ENCODE results near the gene ALDOA.
"Not testable (repeated sequence)": the region's sequence is repeated elsewhere in the genome, so short reads cannot be mapped to it uniquely, and the experiment has no call there.

Gene ALDOA

GRCh38 chr16:30065102-30065942 is at the start of gene ALDOA:
ALDOA (plus strand) TSS chr16:30065760; CDS start chr16:30066898, 1,138 bp downstream.
- peak; percentile 89 to 91 (median 91) for DNase-seq (ENCODE audit: low read depth in 3 of 3, low spot score in 1 of 3)

GRCh38 chr16:30016555-30017276 is 48.8 kb upstream of the ALDOA start:
- DNase-seq (ENCODE audit: low read depth in 3 of 3, low spot score in 1 of 3): no peak

GRCh38 chr16:30017277-30017656 is 48.3 kb upstream of the ALDOA start:
- no peak for DNase-seq (ENCODE audit: low read depth in 3 of 3, low spot score in 1 of 3)

- DNase-seq (ENCODE audit: low read depth in 3 of 3, low spot score in 1 of 3): not testable (repeated sequence)
Measured at GRCh38 chr16:30017937-30018336, 47.6 kb upstream of the ALDOA start.

- DNase-seq (ENCODE audit: low read depth in 3 of 3, low spot score in 1 of 3): no peak
Measured at GRCh38 chr16:30018731-30019158, 46.8 kb upstream of the ALDOA start.

GRCh38 chr16:30022887-30023286 is 42.7 kb upstream of the ALDOA start, which contains the start of gene C16orf92:
C16orf92 (plus strand) TSS chr16:30023198; CDS start chr16:30023341, 143 bp downstream.
- DNase-seq (ENCODE audit: low read depth in 3 of 3, low spot score in 1 of 3): no peak

- DNase-seq (ENCODE audit: low read depth in 3 of 3, low spot score in 1 of 3): no peak
Measured at GRCh38 chr16:30023586-30023985, 42.0 kb upstream of the ALDOA start.

GRCh38 chr16:30024451-30024850 is 41.1 kb upstream of the ALDOA start:
- no peak for DNase-seq (ENCODE audit: low read depth in 3 of 3, low spot score in 1 of 3)

GRCh38 chr16:30025156-30025555 is 40.4 kb upstream of the ALDOA start:
- DNase-seq (ENCODE audit: low read depth in 3 of 3, low spot score in 1 of 3): no peak

GRCh38 chr16:30025574-30025973 is 40.0 kb upstream of the ALDOA start:
- no peak for DNase-seq (ENCODE audit: low read depth in 3 of 3, low spot score in 1 of 3)

- no peak for DNase-seq (ENCODE audit: low read depth in 3 of 3, low spot score in 1 of 3)
Measured at GRCh38 chr16:30026449-30026848, 39.1 kb upstream of the ALDOA start.

GRCh38 chr16:30027588-30028437 is 37.7 kb upstream of the ALDOA start:
- no peak for DNase-seq (ENCODE audit: low read depth in 3 of 3, low spot score in 1 of 3)

- DNase-seq (ENCODE audit: low read depth in 3 of 3, low spot score in 1 of 3): no peak
Measured at GRCh38 chr16:30028438-30029076, 37.0 kb upstream of the ALDOA start.

- DNase-seq (ENCODE audit: low read depth in 3 of 3, low spot score in 1 of 3): no peak
Measured at GRCh38 chr16:30030011-30030685, 35.4 kb upstream of the ALDOA start.

- DNase-seq (ENCODE audit: low read depth in 3 of 3, low spot score in 1 of 3): no peak
Measured at GRCh38 chr16:30030841-30031413, 34.6 kb upstream of the ALDOA start, which contains the start of gene TLCD3B. TLCD3B (minus strand) TSS chr16:30031271; CDS start chr16:30030527, 744 bp downstream.

GRCh38 chr16:30031477-30031918 is 34.1 kb upstream of the ALDOA start:
- DNase-seq (ENCODE audit: low read depth in 3 of 3, low spot score in 1 of 3): no peak

- DNase-seq (ENCODE audit: low read depth in 3 of 3, low spot score in 1 of 3): peak; percentile 23 to 37 (median 27)
Measured at GRCh38 chr16:30032083-30032819, 33.3 kb upstream of the ALDOA start.

GRCh38 chr16:30033270-30033669 is 32.3 kb upstream of the ALDOA start:
- no peak for DNase-seq (ENCODE audit: low read depth in 3 of 3, low spot score in 1 of 3)

GRCh38 chr16:30040221-30040620 is 25.3 kb upstream of the ALDOA start:
- DNase-seq (ENCODE audit: low read depth in 3 of 3, low spot score in 1 of 3): no peak
